Muscle of arm (tissue), 12 donors: ENCODE results near the gene ZFYVE28. TPM values are rescaled to one million over a fixed set of nuclear protein-coding genes. Genes with fewer than 3 reads are reported as not detected.
"Not testable (repeated sequence)": the region's sequence is repeated elsewhere in the genome, so short reads cannot be mapped to it uniquely, and the experiment has no call there.

Experiments used
- DNase-seq: peaks from one replicate; pipeline ENCODE4 v3.0.0-alpha.2; 2013
- polyA plus RNA-seq, 12 donors: library from polyadenylated mRNA; unstranded; fragments of 120-200 nt; gene quantifications; one replicate each; pipeline ENCODE4 v1.2.1, GENCODE V29; 2013; ENCODE audit not compliant: insufficient read length in 12 of 12

The ZFYVE28 gene
- polyA plus RNA-seq, 12 donors: 0.89 to 5.0 (median 2.1) TPM; not detected in 2

DNA sequence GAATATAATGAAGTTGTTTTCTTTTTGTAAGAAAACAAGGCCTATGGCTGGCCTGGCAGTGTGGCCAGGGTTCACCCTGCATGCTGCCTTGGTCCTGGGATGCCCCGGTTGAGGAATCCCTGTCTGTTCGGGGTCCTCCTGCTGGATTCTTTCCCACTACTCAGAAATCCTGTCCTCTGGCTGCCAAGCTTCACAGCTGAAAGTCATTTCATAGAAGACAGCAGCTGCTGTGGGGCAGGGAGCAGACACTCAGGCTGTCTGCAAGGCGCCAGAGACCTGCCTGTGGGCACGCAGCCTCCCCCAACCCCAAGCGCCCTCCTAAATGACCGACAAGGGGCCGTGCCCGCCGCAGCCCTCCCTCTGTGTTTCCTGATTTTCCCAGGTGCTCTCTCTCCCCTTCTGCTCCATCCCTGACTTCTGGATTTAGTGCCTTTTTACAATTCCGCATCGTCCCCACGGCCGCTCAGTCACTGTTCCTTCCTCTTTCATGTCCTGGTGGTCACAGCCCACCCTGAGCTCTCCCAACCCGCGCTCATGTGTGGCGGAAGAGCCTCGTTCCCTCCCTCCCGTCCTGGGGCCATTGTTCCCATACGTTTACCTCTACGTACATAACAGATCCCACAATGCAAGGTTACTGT lies 27.5 kb downstream of the ZFYVE28 start:
- DNase-seq: no peak

DNA sequence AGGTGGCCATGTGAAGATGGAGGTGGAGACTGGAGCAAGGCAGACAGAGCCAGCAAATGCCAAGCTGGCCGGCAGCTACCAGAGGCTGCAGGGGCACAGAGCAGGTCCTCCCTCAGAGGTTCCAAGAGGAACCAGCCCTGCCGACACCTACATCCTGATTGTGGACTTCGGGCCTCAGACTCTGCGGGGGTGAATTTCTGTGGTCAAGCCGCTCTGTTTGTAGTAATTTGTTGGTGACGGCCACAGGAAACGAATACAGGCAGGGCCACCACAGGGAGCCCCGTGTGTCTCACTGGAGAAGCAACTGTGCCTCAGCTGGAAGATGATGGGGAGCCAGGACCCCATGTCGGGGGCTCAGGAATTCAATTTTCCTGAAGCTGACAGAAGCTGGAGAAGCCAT lies 28.3 kb downstream of the ZFYVE28 start:
- no peak for DNase-seq

DNA sequence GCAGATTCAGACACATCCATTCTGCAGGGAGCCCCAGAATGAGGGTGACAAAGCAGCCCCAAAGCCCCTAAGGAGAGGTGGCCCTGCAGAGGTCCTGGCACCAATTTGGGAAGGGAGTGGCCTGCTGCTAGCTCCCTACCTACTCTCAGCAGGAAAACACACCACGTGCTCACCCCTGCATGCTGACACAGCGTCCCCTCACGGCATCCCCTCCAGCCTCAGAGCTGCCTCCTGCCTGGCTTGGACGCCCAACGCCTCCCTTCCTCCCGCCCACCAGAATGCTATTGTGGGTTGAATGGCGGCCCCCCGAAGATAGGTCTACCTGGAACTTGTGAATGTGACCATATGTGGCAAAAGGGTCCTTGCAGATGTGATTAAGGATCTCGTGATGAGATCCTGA lies 28.8 kb downstream of the ZFYVE28 start:
- no peak for DNase-seq

DNA sequence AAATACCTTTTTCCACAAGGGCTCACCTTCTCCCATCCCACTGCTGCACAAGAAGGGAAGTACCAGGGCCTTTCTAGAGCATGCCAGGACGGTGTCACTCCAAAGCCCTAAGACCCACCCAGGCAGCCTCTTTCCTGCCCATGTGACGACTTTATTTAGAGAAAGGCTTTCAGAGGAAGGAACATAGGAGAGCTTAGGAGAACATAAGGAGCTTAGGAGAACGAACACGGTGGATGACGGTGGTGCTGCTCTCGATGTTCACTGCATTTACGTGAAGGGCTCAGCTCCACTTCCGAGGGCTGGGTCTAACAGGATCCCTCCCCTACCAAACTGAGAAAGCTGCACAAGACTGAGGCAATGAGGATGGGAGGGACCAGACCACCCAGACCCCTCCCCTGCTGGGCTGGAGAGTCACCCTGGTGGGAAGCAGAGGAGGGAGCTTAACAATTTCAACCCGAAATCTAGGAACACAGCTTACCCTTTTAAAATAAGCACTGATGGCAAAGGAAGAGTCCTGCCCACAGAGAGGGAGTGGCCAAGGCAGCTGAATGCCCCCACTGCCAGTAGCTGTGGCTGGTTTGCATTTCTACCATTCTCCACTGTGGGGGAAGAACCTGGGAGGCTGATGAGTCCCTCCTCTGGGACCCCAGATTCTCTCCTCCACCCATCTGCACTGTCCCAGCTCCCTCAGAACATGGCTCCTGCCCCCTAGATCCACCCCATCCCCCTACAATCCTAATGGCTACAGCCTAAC lies 29.8 kb downstream of the ZFYVE28 start:
- DNase-seq: no peak

DNA sequence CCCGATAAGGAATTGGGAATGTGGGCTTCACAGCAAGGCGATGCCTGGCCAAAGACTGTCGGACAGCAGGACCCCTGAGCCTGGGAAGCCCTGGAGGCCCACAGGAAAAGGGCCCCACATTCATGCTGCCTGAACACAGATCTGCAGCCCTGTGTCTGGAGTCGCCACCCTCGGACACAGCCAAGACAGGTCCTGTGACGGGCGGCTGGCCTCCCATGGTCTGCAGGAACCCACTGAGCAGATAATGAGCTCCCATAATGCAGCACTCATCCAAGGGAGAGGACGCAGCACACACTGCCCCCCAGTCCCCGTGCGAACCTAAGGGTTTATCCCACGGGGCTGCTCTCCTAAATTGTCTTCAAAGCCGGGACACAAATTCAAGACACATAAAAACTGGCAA lies 30.6 kb downstream of the ZFYVE28 start:
- no peak for DNase-seq

DNA sequence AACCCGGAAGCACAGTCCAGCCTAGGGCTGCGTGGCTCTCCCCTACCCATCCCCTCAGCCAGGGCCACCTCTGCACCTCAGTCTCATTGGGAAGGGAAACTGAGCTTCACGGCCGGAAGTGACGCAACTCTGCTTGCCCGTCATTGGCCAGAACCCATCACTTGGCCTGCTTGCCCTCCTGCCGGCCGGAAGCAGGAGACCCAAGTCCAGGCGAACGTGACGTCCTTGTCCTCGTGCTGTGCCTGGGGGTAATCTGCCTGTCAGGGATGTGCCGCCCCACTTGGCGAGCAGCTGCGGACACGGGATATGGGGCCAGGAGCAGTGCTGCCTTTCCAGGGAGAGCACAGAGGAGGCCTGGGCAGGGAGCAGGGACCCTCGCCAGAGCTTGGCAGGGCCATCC lies 31.2 kb downstream of the ZFYVE28 start:
- no peak for DNase-seq

DNA sequence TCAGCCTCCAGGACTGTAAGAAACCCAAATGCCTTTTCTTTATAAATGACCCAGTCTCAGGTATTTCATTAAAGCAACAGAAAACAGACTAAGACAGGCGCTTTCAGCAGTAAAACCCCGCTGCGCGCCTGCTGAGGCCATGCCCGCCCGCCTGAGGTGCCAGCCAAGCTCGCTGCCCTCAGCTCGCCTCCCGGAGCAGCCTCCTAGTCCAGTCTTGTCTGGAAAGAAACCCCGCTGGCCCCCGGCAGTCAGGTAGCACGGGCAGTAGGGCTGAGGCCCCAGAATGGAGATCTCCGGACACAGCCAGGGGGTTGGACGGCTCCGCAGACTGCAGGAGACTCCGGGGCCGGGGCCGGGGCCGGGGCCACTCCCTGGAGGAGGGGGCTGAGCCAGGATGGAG lies 31.7 kb downstream of the ZFYVE28 start:
- no peak for DNase-seq

DNA sequence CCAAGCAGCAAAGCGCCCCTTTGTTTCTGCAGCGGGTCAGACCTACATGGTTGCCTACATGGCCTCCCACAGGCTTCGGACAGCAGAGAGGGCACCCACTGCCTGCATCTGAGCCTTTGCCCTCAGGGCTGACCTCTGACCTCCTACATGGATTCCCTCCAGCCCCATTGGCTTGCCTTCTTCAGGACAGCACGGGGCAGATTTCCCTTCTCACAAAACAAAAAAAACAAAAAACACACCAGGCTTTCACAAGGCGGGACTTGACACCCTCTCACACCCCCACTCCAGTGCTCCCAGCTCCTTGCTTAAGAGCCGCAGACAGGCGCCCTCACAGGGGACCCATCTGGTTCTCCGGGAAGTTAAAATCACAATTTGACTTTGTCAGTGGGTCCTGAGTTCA lies 32.9 kb downstream of the ZFYVE28 start:
- DNase-seq: no peak

DNA sequence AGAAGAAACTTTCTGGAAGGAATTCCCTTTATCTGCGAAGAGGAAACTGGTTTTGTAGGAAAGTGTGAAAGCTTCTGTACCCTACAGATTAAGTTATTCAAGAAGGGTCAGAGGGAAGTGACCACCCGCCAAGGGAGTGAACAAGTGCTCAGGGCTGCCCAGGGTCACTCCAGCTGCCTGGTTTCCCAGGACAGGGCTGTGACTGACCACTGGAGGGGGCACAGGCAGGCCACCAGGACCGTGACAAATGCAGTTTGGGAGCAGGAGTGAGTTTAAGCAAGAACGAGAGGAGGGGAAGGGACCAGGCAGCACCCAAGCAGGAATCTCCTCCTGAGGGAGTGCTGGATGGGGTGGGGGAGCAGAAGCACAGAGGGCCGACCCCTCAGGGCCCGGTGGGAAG lies 34.2 kb downstream of the ZFYVE28 start:
- DNase-seq: no peak

DNA sequence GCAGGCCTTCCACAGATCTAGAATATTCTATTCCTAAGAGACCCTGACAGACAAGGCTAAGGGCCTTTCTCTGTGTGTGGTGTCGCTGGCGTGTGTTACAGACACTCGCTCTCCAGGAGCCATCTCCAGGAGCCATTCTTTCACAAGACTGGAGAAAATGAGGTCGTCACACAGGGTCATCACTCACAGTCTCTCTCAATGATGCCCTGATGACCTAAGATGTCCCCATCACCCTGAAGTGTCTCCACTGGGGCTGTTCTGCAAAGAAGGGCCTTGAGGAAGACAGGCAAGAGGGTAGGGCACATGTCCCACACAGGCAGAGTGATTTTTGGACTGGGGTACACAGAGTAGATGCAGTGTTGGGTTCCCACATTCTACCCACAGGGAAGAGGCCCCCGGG lies 34.7 kb downstream of the ZFYVE28 start:
- DNase-seq: no peak

DNA sequence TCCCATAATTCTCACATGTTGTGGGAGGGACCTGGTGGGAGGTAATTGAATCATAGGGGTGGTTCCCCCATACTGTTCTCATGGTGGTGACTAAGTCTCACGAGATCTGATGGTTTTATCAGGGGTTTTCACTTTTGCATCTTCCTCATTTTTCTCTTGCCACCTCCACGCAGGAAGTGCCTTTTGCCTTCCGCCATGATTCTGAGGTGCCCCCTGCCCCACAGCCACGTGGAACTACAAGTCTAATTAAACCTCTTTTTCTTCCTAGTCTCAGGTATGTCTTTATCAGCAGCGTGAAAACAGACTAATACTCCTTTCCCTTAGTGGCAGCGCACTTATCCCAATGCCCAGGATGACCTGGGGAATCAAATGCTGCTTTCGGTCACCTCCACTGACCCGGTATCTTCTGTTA lies 35.2 kb downstream of the ZFYVE28 start:
- not testable (repeated sequence) for DNase-seq

DNA sequence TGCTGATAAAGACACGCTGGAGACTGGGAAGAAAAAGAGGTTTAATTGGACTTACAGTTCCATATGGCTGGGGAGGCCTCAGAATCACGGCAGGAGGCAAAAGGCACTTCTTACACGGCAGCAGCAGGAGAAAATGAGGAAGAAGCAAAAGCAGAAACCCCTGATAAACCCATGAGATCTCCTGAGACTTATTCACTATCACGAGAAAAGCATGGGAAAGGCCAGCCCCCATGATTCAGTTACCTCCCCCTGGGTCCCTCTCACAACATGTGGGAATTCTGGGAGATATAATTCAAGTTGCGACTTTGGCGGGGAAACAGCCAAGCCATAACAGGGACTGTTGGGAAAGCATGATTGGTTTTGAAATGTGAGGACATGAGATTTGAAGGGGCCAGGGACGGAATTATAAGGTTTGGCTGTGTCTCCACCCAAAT lies 35.7 kb downstream of the ZFYVE28 start:
- DNase-seq: not testable (repeated sequence)

DNA sequence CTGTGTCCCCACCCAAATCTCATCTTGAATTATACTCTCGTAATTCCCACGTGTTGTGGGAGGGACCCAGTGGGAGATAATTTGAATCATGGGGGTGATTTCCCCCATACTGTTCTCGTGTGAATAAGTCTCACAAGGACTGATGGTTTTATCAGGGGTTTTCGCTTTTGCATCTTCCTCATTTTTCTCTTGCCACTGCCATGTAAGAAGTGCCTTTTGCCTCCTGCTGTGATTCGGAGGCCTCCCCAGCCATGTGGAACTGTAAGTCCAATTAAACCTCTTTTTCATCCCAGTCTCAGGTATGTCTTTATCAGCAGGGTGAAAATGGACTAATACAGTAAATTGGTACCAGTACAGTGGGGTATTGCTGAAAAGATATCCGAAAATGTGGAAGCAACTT lies 37.9 kb downstream of the ZFYVE28 start:
- not testable (repeated sequence) for DNase-seq

DNA sequence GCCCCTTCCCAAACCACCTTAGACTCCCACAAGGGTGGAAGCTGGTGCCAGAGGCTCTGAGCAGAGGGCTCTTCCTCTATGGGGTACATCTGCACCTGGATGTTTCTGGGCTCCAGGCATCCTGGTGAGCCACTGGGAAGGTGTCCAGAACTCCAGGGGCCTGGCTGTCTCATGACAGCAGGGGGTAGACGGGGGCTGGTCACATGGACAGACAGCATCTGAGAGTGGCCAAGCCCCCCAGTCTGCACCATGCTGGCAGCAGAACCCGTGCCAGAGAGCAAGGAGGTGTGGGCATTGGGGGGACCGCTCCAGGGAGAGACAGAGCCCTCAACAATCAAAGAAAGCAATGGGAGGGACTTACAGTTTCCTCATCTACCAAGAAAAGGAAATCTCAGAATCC lies 39.5 kb downstream of the ZFYVE28 start:
- DNase-seq: no peak

DNA sequence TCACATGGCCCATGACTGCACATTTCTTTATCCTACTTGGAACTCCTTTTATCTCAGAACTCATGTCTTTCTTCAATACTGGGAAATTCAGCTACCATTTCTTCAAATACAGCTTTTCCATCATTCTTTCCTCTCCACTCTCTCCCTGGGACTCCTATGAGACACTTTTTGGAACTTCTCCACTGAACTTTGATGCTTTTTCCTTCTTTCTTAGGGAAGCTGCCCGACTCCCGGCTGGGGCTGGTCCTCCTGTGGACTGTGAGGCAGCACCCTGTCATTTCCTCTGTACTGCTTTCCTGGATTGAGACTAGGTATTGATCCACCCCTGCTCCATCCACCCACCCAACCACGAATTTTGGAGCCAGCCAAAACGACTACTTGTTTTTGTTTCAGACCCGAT lies 40.0 kb downstream of the ZFYVE28 start:
- DNase-seq: no peak

DNA sequence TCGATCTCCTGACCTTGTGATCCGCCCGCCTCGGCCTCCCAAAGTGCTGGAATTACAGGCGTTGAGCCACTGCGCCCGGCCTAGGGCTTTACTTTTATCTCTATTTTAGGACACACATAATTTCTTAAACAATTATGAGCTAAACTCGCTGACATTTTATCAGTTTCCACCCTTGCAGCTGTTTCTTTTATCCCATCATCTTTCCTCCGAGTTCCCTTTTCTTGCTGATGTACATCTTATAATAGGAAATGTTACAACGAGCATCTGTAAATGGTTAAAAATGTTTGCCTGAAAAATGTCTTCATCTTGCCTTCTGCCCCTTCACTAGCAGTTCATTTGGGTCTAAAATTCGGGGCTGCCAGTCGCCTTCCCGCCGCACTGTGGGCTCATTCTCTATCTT lies 41.2 kb downstream of the ZFYVE28 start:
- no peak for DNase-seq

DNA sequence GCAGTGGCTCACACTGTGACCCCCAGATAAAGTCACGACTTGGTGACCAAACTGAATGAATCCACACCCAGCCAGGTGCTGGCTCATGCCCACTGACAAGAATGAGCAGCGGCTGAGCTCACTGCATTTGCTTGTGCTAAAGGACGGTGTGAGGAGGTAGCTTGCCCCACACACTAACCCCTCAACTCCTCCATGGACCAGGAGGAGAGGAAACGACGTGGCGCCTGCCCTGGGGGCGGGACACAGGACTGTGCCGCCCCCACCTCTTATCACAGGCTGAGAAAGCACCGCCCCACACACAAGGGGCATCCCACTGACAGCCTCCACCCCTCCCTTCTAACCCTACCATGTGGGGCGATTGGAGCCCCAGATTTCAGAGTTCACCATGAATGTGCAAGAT lies 43.0 kb downstream of the ZFYVE28 start:
- DNase-seq: no peak

DNA sequence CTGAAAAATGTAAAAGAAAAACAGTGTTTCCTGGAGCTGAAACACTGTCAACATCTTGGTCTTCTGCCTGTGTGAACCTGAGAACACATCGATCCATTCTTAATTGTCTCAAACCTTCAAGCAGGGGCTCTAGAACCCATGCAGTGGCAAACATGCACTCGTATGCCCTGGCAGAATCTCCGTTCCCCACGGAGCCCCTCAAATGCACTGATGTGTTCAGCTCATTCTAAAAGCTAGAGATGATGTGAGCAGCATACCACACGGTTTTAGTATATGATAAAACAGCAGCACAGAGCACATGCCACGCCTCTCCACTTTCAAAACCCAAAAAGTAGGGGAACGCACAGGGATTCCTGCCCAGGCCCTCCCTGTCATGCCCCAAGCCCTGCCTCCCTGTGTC lies 44.9 kb downstream of the ZFYVE28 start:
- DNase-seq: no peak

DNA sequence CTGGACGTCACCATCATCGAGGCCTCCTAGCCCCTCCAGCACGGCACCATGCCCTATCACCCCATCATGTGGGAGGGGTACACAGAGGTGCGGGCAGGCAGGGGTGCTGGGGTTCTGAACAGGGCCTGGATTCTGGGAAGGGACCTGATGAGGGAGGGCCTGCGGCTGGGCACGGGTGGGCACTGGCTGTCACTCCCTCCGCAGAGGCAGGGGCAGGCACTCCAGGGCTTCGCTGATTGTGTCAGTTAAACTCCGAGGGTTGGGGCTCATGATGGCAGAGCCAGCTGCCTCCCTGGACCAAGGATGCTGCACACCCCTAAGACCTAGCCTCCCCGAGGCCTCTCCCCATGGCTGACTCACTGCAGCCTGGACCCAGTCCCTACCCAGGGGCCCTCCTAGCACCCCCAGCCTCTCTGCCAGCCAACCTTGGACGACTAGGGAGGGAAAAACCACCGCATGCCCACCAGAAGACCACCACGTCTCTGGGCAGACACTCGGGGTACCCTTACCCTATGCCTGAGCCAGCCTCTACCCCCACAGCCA lies 45.9 kb downstream of the ZFYVE28 start:
- DNase-seq: no peak

DNA sequence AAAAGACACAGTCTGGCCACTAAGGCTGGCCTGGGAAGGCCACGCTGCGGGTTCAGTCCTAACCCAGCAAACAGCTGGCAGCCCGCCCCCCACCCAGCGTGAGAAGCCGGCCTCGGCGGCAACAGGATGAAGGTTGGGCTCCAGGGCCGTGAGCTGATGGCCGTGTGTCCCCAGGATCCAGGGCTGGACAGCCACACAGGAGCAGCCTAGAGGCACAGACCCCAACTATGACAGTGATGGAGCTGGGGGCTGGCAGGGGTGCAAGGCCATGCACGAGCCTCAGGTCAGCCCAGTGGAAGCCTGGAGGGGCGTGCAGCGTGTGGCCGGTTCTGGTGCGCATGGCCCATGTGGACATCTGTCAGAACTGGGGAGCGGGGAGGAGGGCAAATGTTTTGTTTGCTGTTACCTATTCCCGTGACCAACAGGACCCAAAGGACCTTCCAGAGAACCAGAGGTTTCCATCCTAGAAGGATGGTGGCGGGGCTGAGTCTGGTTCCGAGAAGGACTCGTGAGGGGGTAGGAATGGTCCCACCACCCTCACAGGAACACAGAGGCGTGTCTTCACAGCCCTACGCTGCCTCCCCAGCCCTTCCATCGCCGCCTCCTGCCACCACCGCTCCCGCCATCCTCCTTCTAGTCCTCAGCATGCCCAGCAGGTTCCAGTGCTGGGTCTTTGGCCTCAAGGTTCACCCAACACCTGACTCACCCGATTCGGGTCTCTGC lies 46.5 kb downstream of the ZFYVE28 start:
- no peak for DNase-seq

DNA sequence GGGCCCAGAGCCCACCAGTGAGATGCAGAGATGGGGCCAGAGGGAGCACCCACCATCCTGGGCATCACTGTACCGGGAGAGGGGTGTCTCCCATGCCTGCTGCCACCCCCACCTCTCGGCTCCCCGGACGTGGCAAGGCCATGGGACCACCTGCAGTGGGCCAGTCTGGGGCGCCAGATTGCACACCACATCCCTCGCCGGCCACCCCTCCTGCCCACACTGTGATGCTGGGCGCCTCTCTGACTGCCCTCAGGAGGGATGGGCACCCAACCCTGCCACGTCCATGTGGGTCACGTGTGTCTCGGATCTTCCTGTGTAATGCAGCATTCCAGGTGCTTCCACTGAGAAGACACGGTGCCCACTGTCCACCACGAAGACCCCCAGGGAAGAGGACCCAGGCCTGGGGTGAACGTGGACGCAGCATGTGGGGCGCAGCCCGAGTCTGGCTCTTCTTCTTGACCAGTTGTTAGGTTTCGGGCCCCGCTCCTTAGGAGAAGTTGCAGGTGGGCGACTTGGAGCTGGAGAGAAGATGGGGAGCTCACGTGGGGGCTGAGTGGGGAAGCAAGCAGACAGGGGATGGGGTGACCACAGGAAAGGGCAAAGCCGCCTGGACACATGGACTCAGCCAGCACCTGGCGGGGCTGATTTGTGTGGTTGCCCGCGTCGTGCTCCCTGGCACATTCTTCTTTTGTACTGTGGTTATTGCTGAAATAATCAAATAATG lies 47.7 kb downstream of the ZFYVE28 start:
- no peak for DNase-seq
